ENCODE results near the gene MYOCD.

DNA sequence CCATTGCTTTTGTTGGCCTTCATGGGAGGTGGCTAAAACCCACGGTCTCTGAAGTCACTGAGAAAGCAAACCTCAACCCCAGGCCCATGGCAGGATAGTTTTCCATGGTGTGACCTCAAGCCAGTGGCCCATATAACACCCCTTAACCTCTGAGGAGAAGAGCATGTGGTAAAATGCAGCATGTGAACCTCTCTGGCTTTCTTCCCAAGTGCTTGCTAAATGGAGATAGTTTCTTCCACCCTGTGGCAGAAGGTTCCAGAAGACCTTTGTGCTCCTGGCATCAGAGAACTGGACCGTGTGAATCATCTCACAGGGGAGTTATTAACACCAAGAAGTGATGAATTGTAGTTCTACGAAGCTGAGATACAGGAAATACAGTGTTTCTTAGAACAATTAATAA lies 47.3 kb downstream of the MYOCD start:
- TF ChIP-seq CTCF (IDR thresholded peaks at IDR 0.05) (no peak), POLR2AphosphoS5 (IDR thresholded peaks at IDR 0.05; ENCODE audit: low read depth, low read length) (no peak)
- TF ChIP-seq, protein P1, sequence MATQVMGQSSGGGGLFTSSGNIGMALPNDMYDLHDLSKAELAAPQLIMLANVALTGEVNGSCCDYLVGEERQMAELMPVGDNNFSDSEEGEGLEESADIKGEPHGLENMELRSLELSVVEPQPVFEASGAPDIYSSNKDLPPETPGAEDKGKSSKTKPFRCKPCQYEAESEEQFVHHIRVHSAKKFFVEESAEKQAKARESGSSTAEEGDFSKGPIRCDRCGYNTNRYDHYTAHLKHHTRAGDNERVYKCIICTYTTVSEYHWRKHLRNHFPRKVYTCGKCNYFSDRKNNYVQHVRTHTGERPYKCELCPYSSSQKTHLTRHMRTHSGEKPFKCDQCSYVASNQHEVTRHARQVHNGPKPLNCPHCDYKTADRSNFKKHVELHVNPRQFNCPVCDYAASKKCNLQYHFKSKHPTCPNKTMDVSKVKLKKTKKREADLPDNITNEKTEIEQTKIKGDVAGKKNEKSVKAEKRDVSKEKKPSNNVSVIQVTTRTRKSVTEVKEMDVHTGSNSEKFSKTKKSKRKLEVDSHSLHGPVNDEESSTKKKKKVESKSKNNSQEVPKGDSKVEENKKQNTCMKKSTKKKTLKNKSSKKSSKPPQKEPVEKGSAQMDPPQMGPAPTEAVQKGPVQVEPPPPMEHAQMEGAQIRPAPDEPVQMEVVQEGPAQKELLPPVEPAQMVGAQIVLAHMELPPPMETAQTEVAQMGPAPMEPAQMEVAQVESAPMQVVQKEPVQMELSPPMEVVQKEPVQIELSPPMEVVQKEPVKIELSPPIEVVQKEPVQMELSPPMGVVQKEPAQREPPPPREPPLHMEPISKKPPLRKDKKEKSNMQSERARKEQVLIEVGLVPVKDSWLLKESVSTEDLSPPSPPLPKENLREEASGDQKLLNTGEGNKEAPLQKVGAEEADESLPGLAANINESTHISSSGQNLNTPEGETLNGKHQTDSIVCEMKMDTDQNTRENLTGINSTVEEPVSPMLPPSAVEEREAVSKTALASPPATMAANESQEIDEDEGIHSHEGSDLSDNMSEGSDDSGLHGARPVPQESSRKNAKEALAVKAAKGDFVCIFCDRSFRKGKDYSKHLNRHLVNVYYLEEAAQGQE (IDR thresholded peaks at IDR 0.05; ENCODE audit: insufficient read depth in 1 of 2, low read depth in 2 of 2, low read length in 1 of 2) = no peak

Data from Panc1 (cell line).